IPS DF 6.9 (cell line): ENCODE data around the gene BARX2.

ENCODE experiments used
- DNase-seq: peaks from one replicate; pipeline ENCODE4 v3.0.0-alpha.2; 2013; ENCODE audit warnings: low read depth, low spot score
- H3K27ac ChIP-seq: one replicate; pipeline ENCODE4 v1.5.1; 2013; ENCODE audit warnings: low read length, control low read depth
- H3K27me3 ChIP-seq: 2 replicates; pipeline ENCODE4 v1.6.1; 2013; ENCODE audit warnings: mild to moderate bottlenecking, low read length; ENCODE audit not compliant: control insufficient read depth, insufficient read depth
- H3K36me3 ChIP-seq: 2 replicates; pipeline ENCODE4 v1.6.1; 2013; ENCODE audit warnings: low read length; ENCODE audit not compliant: control insufficient read depth, insufficient read depth
- H3K4me1 ChIP-seq: 2 replicates; pipeline ENCODE4 v1.6.1; 2013; ENCODE audit warnings: low read length; ENCODE audit not compliant: control insufficient read depth, insufficient read depth
- H3K4me3 ChIP-seq: 2 replicates; pipeline ENCODE4 v1.5.1; 2013; ENCODE audit warnings: mild to moderate bottlenecking, low read length
- H3K9me3 ChIP-seq: 2 replicates; pipeline ENCODE4 v1.6.1; 2013; ENCODE audit warnings: low read length, inconsistent platforms; ENCODE audit not compliant: control insufficient read depth, insufficient read depth
- whole genome bisulfite sequencing: extraction: QIAGEN DNeasy Blood & Tissue Kit; methylation state at CpG from one replicate; pipeline ENCODE4 v1.1.7; 2013; ENCODE audit warnings: mixed read lengths, missing lambda C conversion rate; ENCODE audit not compliant: insufficient read length, insufficient coverage; 5-methylcytosine and 5-hydroxymethylcytosine counted together

BARX2 gene

GRCh38 chr11:129435499-129436245, 60.0 kb downstream of the BARX2 start:
- Histone ChIP-seq H3K27ac (no peak overlapping the region), H3K27me3 (no peaks in the 10 kb centered on the region), H3K36me3 (no peaks in the 10 kb centered on the region), H3K4me1 (no peaks in the 10 kb centered on the region), H3K9me3 (no peaks in the 10 kb centered on the region), H3K4me3 (no peak overlapping the region)
- WGBS = no CpG with 5 or more reads among the region's 7 CpGs
- DNase-seq = no peak

- Histone ChIP-seq H3K36me3 (no peaks in the 10 kb centered on the region), H3K27ac (no peak overlapping the region), H3K4me3 (no peak overlapping the region), H3K9me3 (no peaks in the 10 kb centered on the region), H3K4me1 (no peaks in the 10 kb centered on the region), H3K27me3 (no peaks in the 10 kb centered on the region)
- no peak for DNase-seq
- WGBS = no CpG with 5 or more reads among the region's 18 CpGs
These were observed 60.9 kb downstream of the BARX2 start for GRCh38 chr11:129436573-129436972.

GRCh38 chr11:129440028-129440713, 64.5 kb downstream of the BARX2 start:
- DNase-seq = no peak
- no peaks in the 10 kb centered on the region for H3K27me3 ChIP-seq
- H3K9me3 ChIP-seq = no peaks in the 10 kb centered on the region
- WGBS = no CpG with 5 or more reads among the region's 8 CpGs
- no peaks in the 10 kb centered on the region for H3K4me1 ChIP-seq
- no peak overlapping the region for H3K27ac ChIP-seq
- no peak overlapping the region for H3K4me3 ChIP-seq
- no peaks in the 10 kb centered on the region for H3K36me3 ChIP-seq

GRCh38 chr11:129442171-129442570, 66.5 kb downstream of the BARX2 start:
- Histone ChIP-seq H3K4me1 (no peaks in the 10 kb centered on the region), H3K27ac (no peak overlapping the region), H3K4me3 (no peak overlapping the region), H3K27me3 (no peaks in the 10 kb centered on the region), H3K36me3 (no peaks in the 10 kb centered on the region), H3K9me3 (no peaks in the 10 kb centered on the region)
- no peak for DNase-seq
- WGBS = no CpG with 5 or more reads among the region's 7 CpGs

- Histone ChIP-seq H3K4me1 (no peaks in the 10 kb centered on the region), H3K36me3 (no peaks in the 10 kb centered on the region), H3K4me3 (no peak overlapping the region), H3K9me3 (no peaks in the 10 kb centered on the region), H3K27me3 (no peaks in the 10 kb centered on the region), H3K27ac (no peak overlapping the region)
- DNase-seq = no peak
- WGBS = no CpG with 5 or more reads among the region's 6 CpGs
These were observed 67.6 kb downstream of the BARX2 start for GRCh38 chr11:129443276-129443675.

GRCh38 chr11:129444274-129444673, 68.6 kb downstream of the BARX2 start:
- Histone ChIP-seq H3K4me1 (no peaks in the 10 kb centered on the region), H3K36me3 (no peaks in the 10 kb centered on the region), H3K27me3 (no peaks in the 10 kb centered on the region), H3K9me3 (no peaks in the 10 kb centered on the region), H3K4me3 (no peak overlapping the region), H3K27ac (no peak overlapping the region)
- no CpG with 5 or more reads among the region's 5 CpGs for WGBS
- DNase-seq = no peak

GRCh38 chr11:129445226-129445625, 69.6 kb downstream of the BARX2 start:
- H3K36me3 ChIP-seq = no peaks in the 10 kb centered on the region
- no CpG with 5 or more reads among the region's 9 CpGs for WGBS
- no peaks in the 10 kb centered on the region for H3K4me1 ChIP-seq
- no peaks in the 10 kb centered on the region for H3K9me3 ChIP-seq
- no peaks in the 10 kb centered on the region for H3K27me3 ChIP-seq
- no peak overlapping the region for H3K27ac ChIP-seq
- no peak overlapping the region for H3K4me3 ChIP-seq
- DNase-seq = no peak

GRCh38 chr11:129446572-129446971, 70.9 kb downstream of the BARX2 start:
- no CpG with 5 or more reads among the region's 3 CpGs for WGBS
- no peaks in the 10 kb centered on the region for H3K4me1 ChIP-seq

GRCh38 chr11:129447654-129448239, 72.1 kb downstream of the BARX2 start:
- Histone ChIP-seq H3K27me3 (no peaks in the 10 kb centered on the region), H3K9me3 (no peaks in the 10 kb centered on the region), H3K4me1 (no peaks in the 10 kb centered on the region), H3K4me3 (no peak overlapping the region), H3K27ac (no peak overlapping the region), H3K36me3 (no peaks in the 10 kb centered on the region)
- WGBS = no CpG with 5 or more reads among the region's 7 CpGs
- no peak for DNase-seq

More at GRCh38 chr11:129446572-129446971, 70.9 kb downstream of the BARX2 start:
- DNase-seq = no peak
- Histone ChIP-seq H3K4me3 (no peak overlapping the region), H3K27me3 (no peaks in the 10 kb centered on the region), H3K9me3 (no peaks in the 10 kb centered on the region), H3K27ac (no peak overlapping the region), H3K36me3 (no peaks in the 10 kb centered on the region)

- Histone ChIP-seq H3K27ac (no peak overlapping the region), H3K27me3 (no peaks in the 10 kb centered on the region), H3K4me3 (no peak overlapping the region), H3K36me3 (no peaks in the 10 kb centered on the region), H3K4me1 (peaks cover 8% of the 10 kb centered on the region; the same call in 1 of the 2 replicates), H3K9me3 (no peaks in the 10 kb centered on the region)
- WGBS = no CpG with 5 or more reads among the region's 5 CpGs
- DNase-seq = no peak
These were observed 75.9 kb downstream of the BARX2 start for GRCh38 chr11:129451524-129451923.
